ENCODE data around the gene ATRAID.

GRCh38 chr2:27208486-27209050, 3.3 kb upstream of the ATRAID start:
- TF ChIP-seq BRCA1 (IDR thresholded peaks at IDR 0.05; ENCODE audit: low read depth, low read length), result no peak
- TF ChIP-seq POLR2AphosphoS5 (IDR thresholded peaks at IDR 0.05; ENCODE audit: low read depth, low read length), result no peak

All from H1 (cell line).